Loucy (cell line): Measurements from ENCODE around the gene TMTC2.

Experiments used
- EZH2phosphoT487 ChIP-seq: fragments of 200-600 bp; IDR thresholded peaks from 2 replicates; pipeline ENCODE4 v1.6.1; 2018; ENCODE audit warnings: antibody characterized with exemption, mild to moderate bottlenecking, moderate library complexity, borderline replicate concordance
- TF ChIP-seq, protein P1 (sequence below): fragments of 200-600 bp; sonication (generic); conservative IDR thresholded peaks from 2 replicates; pipeline ENCODE4 v1.5.1; 2014; ENCODE audit warnings: mild to moderate bottlenecking, antibody characterized with exemption, low read length

DNA sequence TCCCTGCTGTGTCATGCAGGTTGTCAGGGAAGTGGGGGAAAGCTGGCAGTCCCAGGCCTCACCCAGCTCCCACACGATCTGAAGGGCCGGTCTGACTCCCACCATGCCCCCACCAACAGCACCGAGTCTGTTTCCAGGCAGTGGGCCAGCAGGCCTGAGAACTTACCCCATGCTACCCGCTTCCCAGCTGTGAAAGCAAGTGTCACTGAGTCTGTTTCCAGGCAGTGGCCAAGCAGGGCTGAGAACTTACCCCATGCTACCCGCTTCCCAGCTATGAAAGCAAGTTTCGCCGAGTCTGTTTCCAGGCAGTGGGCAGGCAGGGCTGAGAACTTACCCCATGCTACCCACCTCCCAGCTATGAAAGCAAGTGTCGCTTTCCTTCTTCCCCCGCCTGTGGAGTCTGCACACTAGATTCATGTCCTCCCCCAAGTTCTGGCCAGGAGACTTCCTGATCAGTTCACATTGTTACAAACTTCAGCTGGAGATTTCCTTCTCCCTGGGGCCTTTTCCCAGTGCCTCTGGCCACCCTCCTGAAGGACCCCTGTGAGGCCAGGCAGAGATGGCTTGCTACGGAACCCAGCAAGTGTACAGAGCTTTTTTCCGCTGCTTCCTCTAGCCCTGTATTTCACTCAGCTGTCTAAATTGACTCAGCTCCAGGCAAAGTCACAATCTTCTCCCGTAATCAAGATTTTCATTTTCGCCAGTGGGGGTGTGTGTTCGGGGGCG, 435.4 kb downstream of the TMTC2 start:
- TF ChIP-seq, protein P1, sequence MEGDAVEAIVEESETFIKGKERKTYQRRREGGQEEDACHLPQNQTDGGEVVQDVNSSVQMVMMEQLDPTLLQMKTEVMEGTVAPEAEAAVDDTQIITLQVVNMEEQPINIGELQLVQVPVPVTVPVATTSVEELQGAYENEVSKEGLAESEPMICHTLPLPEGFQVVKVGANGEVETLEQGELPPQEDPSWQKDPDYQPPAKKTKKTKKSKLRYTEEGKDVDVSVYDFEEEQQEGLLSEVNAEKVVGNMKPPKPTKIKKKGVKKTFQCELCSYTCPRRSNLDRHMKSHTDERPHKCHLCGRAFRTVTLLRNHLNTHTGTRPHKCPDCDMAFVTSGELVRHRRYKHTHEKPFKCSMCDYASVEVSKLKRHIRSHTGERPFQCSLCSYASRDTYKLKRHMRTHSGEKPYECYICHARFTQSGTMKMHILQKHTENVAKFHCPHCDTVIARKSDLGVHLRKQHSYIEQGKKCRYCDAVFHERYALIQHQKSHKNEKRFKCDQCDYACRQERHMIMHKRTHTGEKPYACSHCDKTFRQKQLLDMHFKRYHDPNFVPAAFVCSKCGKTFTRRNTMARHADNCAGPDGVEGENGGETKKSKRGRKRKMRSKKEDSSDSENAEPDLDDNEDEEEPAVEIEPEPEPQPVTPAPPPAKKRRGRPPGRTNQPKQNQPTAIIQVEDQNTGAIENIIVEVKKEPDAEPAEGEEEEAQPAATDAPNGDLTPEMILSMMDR = no peak
- no peak for TF ChIP-seq EZH2phosphoT487
